Muscle of arm (tissue), 12 donors: ENCODE measurements around the gene TMEM97. TPM values are rescaled to one million over a fixed set of nuclear protein-coding genes. Genes with fewer than 3 reads are reported as not detected.
A peak's percentile ranks its signal among the peaks of the same experiment; 100 is the strongest.

Experiments used
- DNase-seq: peaks from one replicate; pipeline ENCODE4 v3.0.0-alpha.2; 2013
- polyA plus RNA-seq, 12 donors: library from polyadenylated mRNA; unstranded; fragments of 120-200 nt; gene quantifications; one replicate each; pipeline ENCODE4 v1.2.1, GENCODE V29; 2013; ENCODE audit not compliant: insufficient read length in 12 of 12

The TMEM97 gene
- polyA plus RNA-seq, 12 donors: 14.9 to 50.2 (median 21.7) TPM; not detected in 1

DNA sequence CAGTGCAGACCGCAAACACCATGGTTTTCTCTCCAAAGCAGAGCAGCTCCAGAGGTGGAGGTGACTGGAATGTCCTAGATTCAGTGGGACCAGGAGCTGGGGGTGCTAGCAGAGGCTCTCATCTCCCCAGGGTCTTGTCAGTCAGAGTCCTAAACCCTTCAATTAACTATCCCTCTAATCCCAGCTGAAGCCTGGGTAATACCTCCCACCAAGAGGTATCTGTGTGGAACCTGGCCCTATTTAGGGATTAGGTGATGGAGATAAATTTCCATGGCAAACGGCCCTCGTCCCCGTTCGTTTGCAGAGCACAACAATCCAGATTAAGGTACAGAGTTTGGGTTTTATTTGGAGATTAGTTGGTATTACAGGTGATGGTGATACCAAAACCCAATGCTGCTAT is 44.2 kb downstream of the TMEM97 start:
- no peak for DNase-seq

DNA sequence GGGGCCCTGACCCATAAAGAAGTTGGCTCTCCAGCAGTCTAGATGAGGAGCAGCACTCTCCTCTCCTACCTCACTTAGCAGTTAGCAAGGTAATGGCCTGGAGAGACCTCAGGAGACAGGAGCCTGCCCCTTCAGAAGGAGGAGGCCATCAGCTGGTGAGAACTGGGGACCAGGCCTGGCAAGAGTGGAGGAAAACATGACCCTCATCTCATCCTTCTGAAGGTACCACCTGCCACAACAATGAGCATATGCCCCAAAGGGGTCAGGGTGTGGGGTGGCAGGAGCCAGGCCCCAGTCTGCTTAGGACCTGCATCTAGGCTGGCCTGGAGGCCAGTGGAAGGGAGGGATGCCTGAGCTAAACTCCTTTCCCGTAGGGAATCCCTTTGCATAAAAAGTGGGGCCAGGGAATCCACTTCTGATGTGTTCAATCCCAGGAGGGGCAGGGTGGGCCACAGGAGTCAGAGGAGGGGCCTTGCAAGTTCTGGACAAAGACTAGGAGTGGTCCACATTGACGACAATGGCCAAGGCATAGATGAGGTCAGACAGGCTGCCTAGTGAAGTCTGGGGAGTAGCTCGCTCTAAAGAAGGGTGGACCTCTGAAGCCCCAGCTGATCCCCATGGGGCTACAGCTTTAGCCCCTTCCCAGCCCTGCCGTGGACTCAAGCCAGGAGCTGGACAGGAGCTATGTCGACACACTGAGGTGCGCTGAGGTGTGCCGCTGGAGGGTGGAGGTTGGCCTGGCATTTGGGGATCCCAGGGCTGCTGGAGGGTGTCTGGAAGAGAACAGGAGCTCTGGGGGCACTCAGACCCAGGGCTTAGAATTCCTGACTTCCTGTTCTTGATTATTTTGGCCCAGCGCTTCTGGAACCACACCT is 45.0 kb downstream of the TMEM97 start:
- DNase-seq: no peak

DNA sequence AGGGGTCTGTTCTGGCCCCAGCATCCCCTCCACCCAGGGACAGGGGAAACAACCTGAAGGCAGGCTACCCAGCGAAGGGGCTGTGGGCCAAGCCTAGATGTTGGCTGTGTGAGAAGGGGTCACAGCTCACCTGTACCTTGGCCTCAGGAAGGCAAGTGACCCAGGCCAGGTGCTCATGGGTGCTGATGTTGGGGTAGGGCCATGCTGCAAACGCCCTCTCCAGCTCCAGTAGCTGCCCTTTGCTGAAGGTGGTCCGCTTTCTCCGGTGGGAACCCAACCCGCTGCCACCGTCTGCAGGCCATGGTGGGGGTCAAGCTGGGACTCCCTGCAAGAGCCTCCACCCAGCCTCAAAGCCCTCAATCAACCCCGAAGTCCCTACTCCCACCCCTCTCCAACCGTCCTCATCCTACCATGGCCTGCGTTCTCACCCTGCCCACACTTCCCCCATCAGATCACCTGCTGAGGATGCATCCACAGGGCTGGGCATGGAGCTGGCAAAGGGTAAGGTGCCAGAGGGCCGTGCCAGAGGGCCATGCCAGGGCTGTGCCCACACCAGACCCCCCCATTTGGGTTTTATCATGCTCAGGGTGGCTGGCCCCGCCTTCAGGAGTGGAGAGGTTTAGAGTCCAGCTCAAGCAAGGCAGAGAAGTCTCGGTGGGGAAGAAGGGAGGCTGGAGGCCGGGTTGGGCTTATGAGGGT is 45.8 kb downstream of the TMEM97 start, which contains the start of gene SEBOX:
TSS of gene SEBOX (minus strand) at position 535 of the 699 bp plus-strand sequence. CDS start at position 487, 48 bp downstream.
- no peak for DNase-seq

DNA sequence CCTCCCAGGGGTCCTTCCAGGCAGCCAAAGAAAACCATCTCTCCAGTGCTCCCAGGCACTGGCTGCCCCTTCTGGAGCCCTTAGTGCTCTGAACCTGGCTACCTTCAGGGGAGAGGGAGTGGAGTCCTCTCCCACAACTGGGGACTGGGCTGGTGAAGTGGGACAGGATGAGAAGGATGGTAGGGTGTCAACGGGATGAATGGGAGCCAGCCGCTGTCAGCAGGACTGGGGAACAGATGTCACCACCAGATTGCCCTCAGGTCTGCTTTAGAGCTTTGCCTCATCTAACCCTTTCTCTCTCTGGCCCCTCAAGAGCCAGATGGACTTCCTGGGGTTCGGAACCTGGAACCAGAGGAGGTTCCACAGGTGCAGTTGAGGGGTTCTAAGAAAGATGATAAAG is 46.5 kb downstream of the TMEM97 start:
- DNase-seq: no peak

DNA sequence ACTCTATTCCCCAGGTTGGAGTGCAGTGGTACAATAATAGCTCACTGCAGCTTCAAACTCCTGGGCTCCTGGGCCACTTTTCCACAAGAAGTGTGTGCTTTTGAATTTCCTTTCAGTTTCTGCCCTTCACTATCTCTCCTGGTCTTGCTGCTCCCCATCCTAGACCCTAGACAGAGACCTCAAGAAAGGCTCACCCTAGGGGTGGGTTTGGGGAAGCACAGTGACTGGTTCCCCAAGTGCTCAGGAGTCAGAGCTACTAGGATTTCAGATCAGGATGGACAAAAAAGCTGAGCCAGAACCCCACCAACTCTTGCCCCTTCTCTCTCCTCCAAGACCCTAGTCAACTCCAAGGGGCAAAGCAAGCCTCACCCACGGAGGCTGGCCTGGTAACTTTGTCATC is 47.6 kb downstream of the TMEM97 start:
- DNase-seq: no peak

DNA sequence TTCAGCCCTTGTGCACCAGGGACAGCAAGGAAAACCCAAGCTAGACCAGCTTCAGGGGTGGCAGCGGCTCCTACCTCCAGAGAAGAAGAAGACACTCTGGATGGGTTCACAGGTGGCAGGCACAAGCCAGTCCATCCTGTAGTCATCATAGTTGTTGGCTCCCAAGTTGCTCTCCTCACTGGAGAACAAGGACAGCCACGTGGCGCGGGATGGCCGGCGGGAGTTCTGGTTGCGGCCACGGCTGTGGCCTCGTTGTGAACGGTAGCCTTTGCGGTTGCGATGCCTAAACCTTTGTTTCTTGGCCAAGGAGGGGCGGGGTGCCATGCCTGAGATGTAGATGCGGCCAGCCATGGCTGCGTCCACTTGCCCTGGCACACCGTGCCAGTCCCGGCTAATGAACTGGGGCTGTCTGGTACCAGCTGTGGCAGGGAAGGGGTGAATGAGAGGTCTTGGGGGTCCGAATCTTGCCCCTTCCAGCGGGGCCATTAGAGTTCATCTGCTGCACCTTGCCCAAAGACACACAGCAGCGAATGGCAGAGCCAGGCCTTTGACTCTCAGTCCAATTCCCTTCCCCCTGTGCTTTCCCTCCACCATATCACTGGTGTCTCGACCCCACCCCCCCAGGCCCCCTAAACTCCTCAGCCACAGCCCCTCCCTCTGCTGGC is 48.8 kb downstream of the TMEM97 start:
- no peak for DNase-seq

DNA sequence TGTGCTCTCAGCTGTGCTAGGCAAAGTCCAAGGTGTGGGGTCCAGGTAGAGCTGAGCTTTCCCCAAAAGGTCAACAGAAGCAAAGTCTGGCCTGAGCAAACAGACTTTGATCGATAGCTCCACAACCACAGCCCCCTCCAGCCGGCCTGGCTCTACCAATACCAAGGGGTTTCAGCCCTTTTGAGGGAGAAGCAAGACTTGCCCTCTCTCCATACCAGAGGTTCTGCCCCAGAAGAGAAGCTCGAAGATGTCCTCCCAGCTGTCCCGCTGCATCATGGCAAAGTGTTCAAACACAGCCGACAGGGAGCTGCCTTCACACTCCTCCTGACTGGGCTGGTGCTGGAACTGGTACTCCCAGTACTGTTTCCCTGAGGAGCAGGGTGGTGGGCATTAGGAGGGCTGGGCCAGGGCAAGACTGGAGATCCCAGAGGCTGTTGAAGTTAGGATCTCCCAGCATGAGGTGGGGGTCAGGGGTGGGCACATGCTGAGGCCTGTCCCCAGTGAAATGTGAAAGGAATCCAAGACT is 49.4 kb downstream of the TMEM97 start:
- DNase-seq: no peak

DNA sequence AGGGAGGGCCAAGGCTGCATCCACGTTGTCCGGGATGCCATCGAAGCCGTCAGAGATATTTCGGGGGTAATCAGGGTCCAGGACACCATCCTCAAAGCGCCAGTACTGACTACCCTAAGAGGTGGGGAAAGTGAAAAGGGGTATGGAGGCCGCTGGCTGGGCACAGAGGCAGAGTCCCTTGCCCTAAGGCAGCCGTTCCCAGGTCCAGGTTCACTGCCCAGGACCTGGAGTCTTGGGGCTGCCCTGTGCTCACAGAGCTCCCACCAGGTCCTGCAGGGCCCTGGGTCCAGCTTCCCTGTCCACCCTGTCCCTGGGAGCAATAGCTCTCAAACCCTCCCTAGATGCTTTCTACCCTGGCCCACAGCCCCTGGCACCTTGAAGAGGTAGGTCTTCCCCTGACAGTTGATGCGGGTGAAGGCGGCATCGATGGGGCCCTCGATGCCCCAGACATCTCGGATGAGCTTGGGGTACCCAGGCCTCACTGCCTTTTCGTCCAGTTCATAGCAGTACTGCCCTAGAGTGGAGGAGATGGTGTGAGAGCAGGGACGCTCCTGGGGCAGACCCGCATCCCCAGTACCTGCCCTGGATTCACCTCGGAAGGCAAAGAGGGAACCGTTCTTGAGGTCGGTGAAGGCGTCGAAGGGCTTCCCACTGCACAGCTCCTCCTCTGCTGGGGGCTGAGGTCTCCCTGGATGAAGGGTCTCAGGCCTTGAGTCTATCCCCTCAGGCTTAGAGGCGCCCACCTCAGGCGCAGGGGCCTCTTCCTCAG is 50.1 kb downstream of the TMEM97 start:
- DNase-seq: no peak

DNA sequence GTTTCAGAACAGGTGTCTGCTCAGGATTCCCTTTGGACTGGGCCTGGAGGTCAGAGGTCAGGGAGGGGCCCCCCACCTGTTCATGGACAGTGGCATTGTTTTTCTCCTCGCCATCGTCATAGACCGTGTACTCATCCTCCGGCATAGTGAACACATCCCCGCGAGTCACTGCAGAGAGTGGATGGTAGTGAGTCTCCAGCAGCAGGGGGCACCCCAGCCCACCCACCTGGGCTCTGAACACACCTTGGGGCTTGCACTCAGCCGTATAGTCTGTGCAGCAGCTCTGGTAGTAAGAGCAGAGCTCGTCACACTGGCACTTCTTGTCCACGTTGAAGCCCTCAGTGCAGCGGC is 50.7 kb downstream of the TMEM97 start:
- DNase-seq: no peak

DNA sequence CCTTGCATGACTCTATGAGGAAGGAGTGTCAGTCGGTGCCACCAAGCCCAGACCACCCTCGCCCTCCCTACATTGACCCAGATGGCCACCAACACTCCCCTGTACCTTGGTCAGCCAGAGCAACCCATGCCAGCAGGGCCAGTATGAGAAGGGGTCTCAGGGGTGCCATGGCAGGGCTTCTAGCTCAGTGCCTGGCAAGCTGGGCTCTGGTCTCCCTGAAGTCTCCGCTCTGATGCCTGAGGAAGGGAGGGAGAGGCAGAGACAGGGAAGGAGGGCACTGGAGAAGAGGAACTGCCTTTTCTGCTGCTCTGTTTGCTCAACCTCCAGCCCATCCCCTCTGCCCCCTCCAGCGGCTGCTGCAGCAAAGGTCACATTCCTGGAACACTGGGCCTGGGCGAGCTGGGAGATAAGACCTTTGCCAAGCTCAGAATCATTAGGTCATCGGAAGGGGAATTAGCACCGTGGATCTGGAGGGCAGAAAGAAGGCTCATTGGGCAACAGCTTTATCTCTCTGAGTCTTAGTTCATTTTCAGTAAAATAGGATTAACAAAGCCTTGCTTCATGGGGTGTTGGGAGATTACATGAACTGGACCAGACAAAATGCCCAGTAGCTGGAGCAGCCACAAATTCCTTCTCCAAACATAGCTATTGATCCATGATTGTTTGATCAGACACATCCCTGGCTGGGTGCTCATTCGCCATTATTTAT is 51.2 kb downstream of the TMEM97 start, which contains the start of gene VTN:
TSS of gene VTN (minus strand) at position 273 of the 709 bp plus-strand sequence. CDS start at position 169, 104 bp downstream.
- DNase-seq: no peak

DNA sequence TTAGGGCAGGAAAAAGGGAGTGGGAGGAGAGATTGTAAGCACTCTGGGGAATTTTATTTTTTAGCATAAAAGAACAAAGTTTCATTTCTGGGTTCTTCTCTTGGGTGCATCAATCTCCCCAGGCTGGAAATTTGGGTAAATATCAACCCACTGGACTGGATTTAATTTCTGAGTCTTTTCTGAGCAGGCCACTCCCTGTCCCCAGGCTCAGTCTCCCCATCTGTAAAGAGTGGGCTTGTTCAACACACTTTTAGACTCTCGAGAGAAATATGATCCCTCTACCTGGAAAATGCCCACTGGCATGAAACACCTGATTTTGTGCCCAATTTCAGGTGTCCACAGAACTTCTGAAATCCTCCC is 51.7 kb downstream of the TMEM97 start:
- no peak for DNase-seq

DNA sequence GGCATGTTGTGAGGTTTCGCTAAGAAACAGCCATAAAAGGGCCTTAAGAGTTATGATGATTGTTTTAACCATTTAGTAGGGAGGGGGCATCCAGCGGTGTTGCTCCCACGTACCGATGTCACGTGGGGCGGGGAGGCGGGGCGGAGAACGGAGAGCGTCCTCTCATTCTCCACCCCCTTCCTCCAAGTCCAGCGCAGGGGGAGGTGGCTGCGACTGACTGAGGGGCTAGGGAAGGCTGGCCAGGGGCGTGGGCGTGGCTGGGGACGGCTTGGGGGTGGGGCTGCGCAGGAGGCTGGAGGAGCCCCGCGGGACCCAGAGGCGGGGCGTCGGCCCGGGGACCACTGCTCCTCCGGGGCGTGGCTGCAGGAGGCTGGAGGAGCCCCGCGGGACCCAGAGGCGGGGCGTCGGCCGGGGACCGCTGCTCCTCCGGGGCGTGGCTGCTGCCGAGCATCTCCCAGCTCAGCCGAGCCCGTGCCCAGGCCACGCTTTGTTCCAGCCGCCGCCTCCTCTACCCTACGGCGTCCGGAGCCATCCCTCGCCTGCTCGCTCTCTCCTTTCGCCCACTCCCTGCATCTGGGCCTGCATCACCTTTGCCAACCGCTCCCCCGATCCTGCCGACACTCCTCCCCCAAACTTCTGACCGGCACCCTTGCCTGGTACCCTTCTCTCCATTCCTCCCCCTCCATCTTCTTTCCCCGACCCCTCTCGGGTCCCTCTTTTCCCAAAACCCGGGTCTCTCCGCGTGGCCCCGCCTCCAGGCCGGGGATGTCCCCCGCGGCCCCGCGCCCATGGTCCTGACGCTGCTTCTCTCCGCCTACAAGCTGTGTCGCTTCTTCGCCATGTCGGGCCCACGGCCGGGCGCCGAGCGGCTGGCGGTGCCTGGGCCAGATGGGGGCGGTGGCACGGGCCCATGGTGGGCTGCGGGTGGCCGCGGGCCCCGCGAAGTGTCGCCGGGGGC is 52.5 kb downstream of the TMEM97 start, which contains the start of gene SARM1:
TSS of gene SARM1 (plus strand) at position 450 of the 958 bp plus-strand sequence. CDS start at position 789, 339 bp downstream.
- peak; percentile 69 for DNase-seq

DNA sequence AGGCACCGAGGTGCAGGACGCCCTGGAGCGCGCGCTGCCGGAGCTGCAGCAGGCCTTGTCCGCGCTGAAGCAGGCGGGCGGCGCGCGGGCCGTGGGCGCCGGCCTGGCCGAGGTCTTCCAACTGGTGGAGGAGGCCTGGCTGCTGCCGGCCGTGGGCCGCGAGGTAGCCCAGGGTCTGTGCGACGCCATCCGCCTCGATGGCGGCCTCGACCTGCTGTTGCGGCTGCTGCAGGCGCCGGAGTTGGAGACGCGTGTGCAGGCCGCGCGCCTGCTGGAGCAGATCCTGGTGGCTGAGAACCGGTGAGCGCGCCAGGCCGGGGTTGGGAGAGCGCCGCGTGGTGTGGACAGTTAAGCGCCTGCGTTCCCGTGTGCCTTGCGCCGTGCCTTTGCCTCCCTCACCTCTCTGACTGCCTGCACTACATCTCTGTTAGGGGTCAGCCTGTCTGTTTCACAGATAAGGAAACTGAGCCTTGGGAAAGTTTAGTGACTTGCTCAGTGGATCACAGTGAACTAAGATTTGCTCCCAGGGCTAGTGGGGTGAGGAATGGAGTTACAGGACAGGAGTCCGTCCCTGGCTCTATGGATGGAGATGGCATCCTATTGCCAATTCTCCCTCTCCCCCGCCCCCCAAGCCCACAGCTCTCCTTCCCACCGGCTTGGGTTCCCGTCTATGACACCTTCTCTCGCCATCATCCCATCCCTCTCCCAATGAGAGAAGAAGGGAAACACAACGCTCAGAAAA is 53.4 kb downstream of the TMEM97 start:
- DNase-seq: no peak

DNA sequence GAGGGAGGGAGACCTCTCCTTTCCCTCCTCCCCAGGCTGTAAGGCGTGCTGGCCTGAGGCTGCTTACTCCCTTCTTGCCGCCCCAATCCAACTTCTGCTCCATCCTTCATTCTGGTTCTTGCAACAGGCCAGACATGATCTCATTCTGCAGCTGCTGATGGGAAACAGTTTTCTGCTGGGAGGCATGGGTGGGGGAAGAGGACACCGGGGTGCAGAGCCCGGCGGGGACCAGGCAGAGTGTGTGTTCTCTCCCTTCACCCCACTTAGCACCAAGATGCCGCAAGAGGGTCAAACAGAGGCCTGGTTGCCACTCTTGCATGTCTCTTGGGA is 53.9 kb downstream of the TMEM97 start:
- no peak for DNase-seq
